Bronchial epithelial cell (primary cell): ENCODE measurements around the gene TTLL8. TPM values are rescaled to one million over a fixed set of nuclear protein-coding genes. Genes with fewer than 3 reads are reported as not detected.

ENCODE experiments used
- DNase-seq: peaks from one replicate; pipeline ENCODE4 v3.0.0-alpha.2; 2010; ENCODE audit warnings: low read depth
- FAIRE-seq: peaks from 2 replicates; lab custom pipeline; 2011; peaks lifted over from hg19 to GRCh38; lab: Jason Lieb, UNC
- H3K27me3 ChIP-seq: 2 replicates; pipeline ENCODE4 v1.5.1; 2011; ENCODE audit warnings: low read length; ENCODE audit not compliant: control insufficient read depth, insufficient read depth
- H3K36me3 ChIP-seq: 2 replicates; pipeline ENCODE4 v1.5.1; 2011; ENCODE audit warnings: low read length; ENCODE audit not compliant: control insufficient read depth, insufficient read depth
- H3K4me3 ChIP-seq: 2 replicates; pipeline ENCODE4 v1.5.1; 2011; ENCODE audit warnings: mild to moderate bottlenecking, low read depth, low read length, control low read depth
- CTCF ChIP-seq: IDR thresholded peaks from 2 replicates; pipeline ENCODE4 v1.5.1; 2011; ENCODE audit warnings: mild to moderate bottlenecking, moderate library complexity, low read length, control low read depth, inconsistent platforms; ENCODE audit not compliant: insufficient read depth, severe bottlenecking
- total RNA-seq: library from RNA; depleted of rRNA; stranded (reverse); fragments of >200 nt; gene quantifications from 2 replicates; pipeline ENCODE4 v1.2.1, GENCODE V29; 2014

TTLL8 gene
- total RNA-seq, 1 donor from 2014 or later, result not detected

DNA sequence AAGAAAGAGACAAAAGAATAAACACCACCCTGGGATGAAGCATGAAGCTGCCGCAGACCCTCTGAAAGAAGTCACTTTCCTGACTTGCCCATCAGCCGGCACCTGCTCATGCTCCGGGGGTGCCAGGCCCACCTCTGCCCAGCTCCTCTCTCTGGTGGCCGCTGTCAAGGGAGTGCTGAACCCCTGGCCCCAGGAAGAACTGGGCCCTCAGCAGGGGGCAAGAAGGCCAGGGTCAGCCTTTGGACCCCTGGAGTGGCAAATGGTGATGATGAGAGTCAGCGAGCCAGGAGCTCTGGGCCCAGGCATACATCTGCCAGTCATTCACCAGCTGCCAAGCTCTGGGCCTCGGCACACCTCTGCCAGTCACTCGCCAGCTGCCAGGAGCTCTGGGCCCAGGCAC is 17.4 kb downstream of the TTLL8 start:
- H3K4me3 ChIP-seq, result no peak overlapping the region
- DNase-seq (no peak), FAIRE-seq (no peak)
- TF ChIP-seq CTCF, result no peak
- no peaks in the 10 kb centered on the region for H3K36me3 ChIP-seq
- H3K27me3 ChIP-seq, result no peaks in the 10 kb centered on the region

GRCh38 chr22:50039669-50040443 is 18.2 kb downstream of the TTLL8 start:
- Histone ChIP-seq H3K36me3 (no peaks in the 10 kb centered on the region), H3K27me3 (no peaks in the 10 kb centered on the region), H3K4me3 (no peak overlapping the region)
- TF ChIP-seq CTCF, result no peak
- FAIRE-seq, result peak; percentile 97
- DNase-seq, result no peak

DNA sequence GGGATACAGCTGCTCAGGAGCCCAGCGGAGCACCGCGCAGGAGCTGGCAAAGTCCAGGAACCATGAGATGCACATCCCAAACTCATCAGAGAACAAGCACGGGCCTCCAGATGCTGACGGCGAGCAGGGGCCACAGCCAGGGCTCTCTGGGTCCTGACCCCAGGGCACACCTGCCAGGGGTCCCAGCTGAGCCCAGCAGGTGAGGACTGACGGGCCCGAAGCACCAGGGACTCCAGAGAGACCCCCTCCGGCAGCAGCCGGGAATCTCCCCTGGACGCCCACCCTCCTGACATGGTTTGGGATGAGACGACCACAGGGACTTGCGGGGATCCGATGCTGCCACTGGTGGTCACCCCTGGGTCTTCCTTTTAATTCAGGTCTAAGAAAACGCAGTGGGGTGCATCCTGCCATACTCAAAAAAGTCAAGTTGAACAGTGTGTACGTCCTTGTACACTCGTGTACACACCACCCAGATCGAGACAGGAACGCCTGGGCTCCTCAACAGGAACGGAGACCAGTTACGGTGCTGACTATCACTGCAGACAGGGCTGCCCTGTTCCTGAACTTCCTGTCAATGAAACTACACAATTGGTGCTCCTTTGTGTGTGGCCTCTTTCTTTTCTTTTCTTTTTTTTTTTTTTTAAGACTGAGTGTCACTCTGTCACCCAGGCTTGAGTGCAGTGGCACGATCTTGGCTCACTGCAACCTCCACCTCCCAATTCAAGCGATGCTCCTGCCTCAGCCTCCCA is 21.9 kb downstream of the TTLL8 start:
- H3K36me3 ChIP-seq, result no peaks in the 10 kb centered on the region
- no peaks in the 10 kb centered on the region for H3K27me3 ChIP-seq
- no peak overlapping the region for H3K4me3 ChIP-seq
- TF ChIP-seq CTCF, result no peak
- FAIRE-seq (no peak), DNase-seq (no peak)

- H3K27me3 ChIP-seq, result no peaks in the 10 kb centered on the region
- no peaks in the 10 kb centered on the region for H3K36me3 ChIP-seq
- no peak for FAIRE-seq
- TF ChIP-seq CTCF, result no peak
- no peak for DNase-seq
- no peak overlapping the region for H3K4me3 ChIP-seq
Observed at GRCh38 chr22:50035131-50035881, 22.8 kb downstream of the TTLL8 start.

GRCh38 chr22:50034126-50035081 is 23.7 kb downstream of the TTLL8 start:
- no peaks in the 10 kb centered on the region for H3K36me3 ChIP-seq
- DNase-seq (no peak), FAIRE-seq (no peak)
- no peak overlapping the region for H3K4me3 ChIP-seq
- TF ChIP-seq CTCF, result no peak
- no peaks in the 10 kb centered on the region for H3K27me3 ChIP-seq
